ENCODE results near the gene ABLIM3. TPM values are rescaled to one million over a fixed set of nuclear protein-coding genes. Genes with fewer than 3 reads are reported as not detected.
A peak's percentile ranks its signal among the peaks of the same experiment; 100 is the strongest.

ABLIM3 gene
- total RNA-seq, 4 donors from 2014 or later, result 10.5 to 30.4 (median 22.3) TPM

- H3K27me3 ChIP-seq, result no peaks in the 10 kb centered on the region
- no peaks in the 10 kb centered on the region for H3K9me3 ChIP-seq
- intact Hi-C loops (cut with DNase I), result no loop called here
- no peak overlapping the region for H3K27ac ChIP-seq
- TF ChIP-seq CTCF (IDR thresholded peaks at IDR 0.05) (no peak), POLR2A (IDR thresholded peaks at IDR 0.05) (no peak)
- H3K4me1 ChIP-seq, result no peaks in the 10 kb centered on the region
- H3K4me3 ChIP-seq (replicated peaks in 1 of 3), result no peak overlapping the region
- no peak for DNase-seq
- WGBS, 2 donors, result 81 to 83% methylated on average over 11 to 12 of the region's 12 CpGs
- H3K36me3 ChIP-seq, result no peaks in the 10 kb centered on the region
Observed at GRCh38 chr5:149282027-149282965, 141.0 kb downstream of the ABLIM3 start.

GRCh38 chr5:149282966-149283332 lies 141.7 kb downstream of the ABLIM3 start:
- Histone ChIP-seq H3K9me3 (no peaks in the 10 kb centered on the region), H3K4me3 (replicated peaks in 1 of 3) (no peak overlapping the region), H3K27me3 (no peaks in the 10 kb centered on the region), H3K4me1 (no peaks in the 10 kb centered on the region), H3K27ac (no peak overlapping the region), H3K36me3 (no peaks in the 10 kb centered on the region)
- 82 to 91% methylated on average over 5 of the region's 5 CpGs for WGBS, 2 donors
- DNase-seq, result no peak
- intact Hi-C loops (cut with DNase I), result no loop called here
- TF ChIP-seq POLR2A (IDR thresholded peaks at IDR 0.05) (no peak), CTCF (IDR thresholded peaks at IDR 0.05) (no peak)

DNA sequence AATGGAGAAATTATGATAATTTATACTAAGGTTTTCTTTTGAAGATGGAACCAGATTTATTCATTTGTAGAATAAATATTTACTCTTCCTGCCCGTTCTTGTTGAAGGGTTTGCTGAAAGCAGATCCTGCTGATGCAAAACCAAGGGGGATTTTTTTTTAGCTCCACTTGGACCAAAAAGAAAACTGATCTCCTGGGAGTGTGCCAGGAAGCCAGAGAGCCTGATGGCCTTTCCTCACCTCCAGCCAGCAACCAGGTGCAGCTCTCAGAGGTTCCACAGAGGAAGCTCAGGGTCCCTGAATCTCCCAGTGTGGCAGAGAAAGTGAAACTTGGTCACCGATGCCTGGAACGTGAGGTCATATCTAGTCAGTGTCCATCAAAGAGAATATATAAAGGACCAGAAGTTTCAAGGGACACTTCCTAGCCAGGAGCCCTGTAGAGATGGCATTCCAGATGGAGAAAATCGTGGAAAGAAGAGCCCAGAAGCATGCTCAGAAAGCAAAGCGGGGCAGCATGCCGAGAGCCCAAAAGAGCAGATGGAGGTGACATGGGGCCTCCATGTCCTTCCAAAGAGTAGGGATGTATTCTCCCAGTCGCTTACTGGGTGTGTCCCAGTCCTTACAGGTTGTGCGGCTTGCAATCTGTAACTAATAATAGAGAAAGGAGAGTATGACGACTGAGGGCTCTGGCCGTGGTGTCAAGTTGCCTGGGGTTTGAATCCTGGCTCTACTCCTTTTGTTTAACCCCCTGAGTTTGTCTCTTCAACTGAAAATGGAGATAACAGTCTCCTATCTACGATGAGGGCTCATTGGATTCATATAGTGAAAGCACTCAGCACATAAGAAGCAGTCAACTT lies 142.6 kb downstream of the ABLIM3 start:
- TF ChIP-seq CTCF (IDR thresholded peaks at IDR 0.05) (no peak), POLR2A (IDR thresholded peaks at IDR 0.05) (no peak)
- no peaks in the 10 kb centered on the region for H3K27me3 ChIP-seq
- WGBS, 2 donors, result 68 to 70% methylated on average over 11 of the region's 11 CpGs
- DNase-seq, result no peak
- no peaks in the 10 kb centered on the region for H3K9me3 ChIP-seq
- H3K36me3 ChIP-seq, result no peaks in the 10 kb centered on the region
- no peaks in the 10 kb centered on the region for H3K4me1 ChIP-seq
- no peak overlapping the region for H3K4me3 ChIP-seq (replicated peaks in 1 of 3)
- intact Hi-C loops (cut with DNase I), result no loop called here
- H3K27ac ChIP-seq, result peak overlapping the region in 2 of 3 donors; percentile 20 to 40

- intact Hi-C loops (cut with DNase I), result no loop called here
- Histone ChIP-seq H3K27me3 (no peaks in the 10 kb centered on the region), H3K27ac (peak overlapping the region in 2 of 3 donors; percentile 27 to 40), H3K4me1 (no peaks in the 10 kb centered on the region), H3K4me3 (replicated peaks in 1 of 3) (no peak overlapping the region), H3K9me3 (no peaks in the 10 kb centered on the region), H3K36me3 (no peaks in the 10 kb centered on the region)
- DNase-seq, result no peak
- TF ChIP-seq CTCF (IDR thresholded peaks at IDR 0.05) (no peak), POLR2A (IDR thresholded peaks at IDR 0.05) (no peak)
- 31 to 69% methylated on average over 5 of the region's 5 CpGs for WGBS, 2 donors
Observed at GRCh38 chr5:149284501-149284900, 143.2 kb downstream of the ABLIM3 start.

Data from thyroid gland (tissue), 4 donors.